Right kidney (tissue), 9 donors: ENCODE data around the gene SLC9A2.
A peak's percentile ranks its signal among the peaks of the same experiment; 100 is the strongest.

Experiments used
- DNase-seq: peaks from one replicate; pipeline ENCODE4 v3.0.0-alpha.2; 2016
- long read RNA-seq, 8 donors: transcript quantifications; one replicate each; lab custom pipeline, GENCODE V29; 2026

Gene SLC9A2, protein sequence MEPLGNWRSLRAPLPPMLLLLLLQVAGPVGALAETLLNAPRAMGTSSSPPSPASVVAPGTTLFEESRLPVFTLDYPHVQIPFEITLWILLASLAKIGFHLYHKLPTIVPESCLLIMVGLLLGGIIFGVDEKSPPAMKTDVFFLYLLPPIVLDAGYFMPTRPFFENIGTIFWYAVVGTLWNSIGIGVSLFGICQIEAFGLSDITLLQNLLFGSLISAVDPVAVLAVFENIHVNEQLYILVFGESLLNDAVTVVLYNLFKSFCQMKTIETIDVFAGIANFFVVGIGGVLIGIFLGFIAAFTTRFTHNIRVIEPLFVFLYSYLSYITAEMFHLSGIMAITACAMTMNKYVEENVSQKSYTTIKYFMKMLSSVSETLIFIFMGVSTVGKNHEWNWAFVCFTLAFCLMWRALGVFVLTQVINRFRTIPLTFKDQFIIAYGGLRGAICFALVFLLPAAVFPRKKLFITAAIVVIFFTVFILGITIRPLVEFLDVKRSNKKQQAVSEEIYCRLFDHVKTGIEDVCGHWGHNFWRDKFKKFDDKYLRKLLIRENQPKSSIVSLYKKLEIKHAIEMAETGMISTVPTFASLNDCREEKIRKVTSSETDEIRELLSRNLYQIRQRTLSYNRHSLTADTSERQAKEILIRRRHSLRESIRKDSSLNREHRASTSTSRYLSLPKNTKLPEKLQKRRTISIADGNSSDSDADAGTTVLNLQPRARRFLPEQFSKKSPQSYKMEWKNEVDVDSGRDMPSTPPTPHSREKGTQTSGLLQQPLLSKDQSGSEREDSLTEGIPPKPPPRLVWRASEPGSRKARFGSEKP
- long read RNA-seq, donor 1, full-length matches to known transcripts, result 1 of 1 reads
- long read RNA-seq, donor 1, partial matches to known transcripts, result 0 of 1 reads
- long read RNA-seq, donor 1, other reads (novel, unspliced or antisense), result 0 of 1 reads
- long read RNA-seq, donor 2, result 0 reads
- long read RNA-seq, donor 3, result 0 reads
- long read RNA-seq, donor 4, result 0 reads
- long read RNA-seq, donor 5, result 0 reads
- long read RNA-seq, donor 6, full-length matches to known transcripts, result 1 of 1 reads
- long read RNA-seq, donor 6, partial matches to known transcripts, result 0 of 1 reads
- long read RNA-seq, donor 6, other reads (novel, unspliced or antisense), result 0 of 1 reads
- long read RNA-seq, donor 7, full-length matches to known transcripts, result 2 of 2 reads
- long read RNA-seq, donor 7, partial matches to known transcripts, result 0 of 2 reads
- long read RNA-seq, donor 7, other reads (novel, unspliced or antisense), result 0 of 2 reads
- long read RNA-seq, donor 8, full-length matches to known transcripts, result 1 of 1 reads
- long read RNA-seq, donor 8, partial matches to known transcripts, result 0 of 1 reads
- long read RNA-seq, donor 8, other reads (novel, unspliced or antisense), result 0 of 1 reads

DNA sequence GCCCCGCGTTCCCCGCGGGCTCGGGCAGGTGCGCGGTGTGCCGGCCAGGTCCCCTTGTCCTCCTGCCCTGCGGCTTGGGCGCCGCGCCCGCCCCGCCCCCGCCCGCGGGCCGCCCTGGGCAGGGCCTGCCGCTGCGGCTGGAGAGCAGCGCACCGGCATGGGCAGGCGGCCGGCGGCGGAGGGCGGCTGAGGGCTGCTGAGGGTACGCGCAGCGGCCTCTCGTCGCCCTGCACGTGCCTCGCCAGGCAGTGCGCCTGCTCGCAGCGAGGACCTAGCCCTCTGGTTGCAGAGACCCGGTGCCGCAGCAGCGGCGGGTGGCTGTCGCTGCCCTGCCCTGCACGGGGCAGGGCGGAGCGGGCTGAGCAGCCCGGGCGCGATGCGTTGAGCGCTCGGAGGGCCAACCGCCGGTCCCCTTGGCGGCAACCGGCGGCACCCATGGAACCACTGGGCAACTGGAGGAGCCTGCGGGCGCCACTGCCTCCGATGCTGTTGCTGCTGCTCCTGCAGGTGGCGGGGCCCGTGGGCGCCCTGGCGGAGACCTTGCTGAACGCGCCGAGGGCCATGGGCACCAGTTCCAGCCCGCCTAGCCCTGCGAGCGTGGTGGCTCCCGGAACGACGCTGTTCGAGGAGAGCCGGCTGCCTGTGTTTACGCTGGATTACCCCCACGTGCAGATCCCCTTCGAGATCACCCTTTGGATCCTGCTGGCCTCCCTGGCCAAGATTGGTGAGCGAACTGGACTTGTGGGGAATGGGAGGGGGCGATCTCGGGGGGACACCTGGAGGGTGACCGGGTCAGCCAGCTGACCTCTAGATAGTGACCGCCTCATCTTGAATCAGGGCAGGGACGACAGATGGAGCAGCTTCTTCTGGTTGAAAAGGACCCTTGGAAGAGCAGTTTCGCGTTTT lies at the start of gene SLC9A2:
TSS of gene SLC9A2 (plus strand) at position 140 of the 906 bp plus-strand sequence. CDS start at position 436, 296 bp downstream.
- peak; percentile 78 for DNase-seq

DNA sequence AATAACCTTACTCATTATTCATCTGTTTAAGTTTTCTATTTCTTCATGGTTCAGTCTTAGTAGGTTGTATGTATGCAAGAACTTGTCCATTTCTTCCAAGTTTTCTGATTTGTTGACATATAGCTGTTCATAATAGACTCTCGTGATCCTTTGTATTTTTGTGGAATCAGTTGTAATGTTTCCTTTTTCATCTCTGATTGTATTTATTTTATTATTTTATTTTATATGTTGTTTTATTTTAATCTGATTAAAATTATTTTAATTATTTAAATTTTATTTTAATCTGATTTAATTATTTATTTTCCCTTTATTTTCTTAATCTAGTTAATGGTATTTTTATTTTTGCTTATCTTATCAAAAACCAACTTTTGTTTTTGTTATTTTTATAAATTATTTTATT lies 43.5 kb upstream of the SLC9A2 start:
- DNase-seq, result no peak

DNA sequence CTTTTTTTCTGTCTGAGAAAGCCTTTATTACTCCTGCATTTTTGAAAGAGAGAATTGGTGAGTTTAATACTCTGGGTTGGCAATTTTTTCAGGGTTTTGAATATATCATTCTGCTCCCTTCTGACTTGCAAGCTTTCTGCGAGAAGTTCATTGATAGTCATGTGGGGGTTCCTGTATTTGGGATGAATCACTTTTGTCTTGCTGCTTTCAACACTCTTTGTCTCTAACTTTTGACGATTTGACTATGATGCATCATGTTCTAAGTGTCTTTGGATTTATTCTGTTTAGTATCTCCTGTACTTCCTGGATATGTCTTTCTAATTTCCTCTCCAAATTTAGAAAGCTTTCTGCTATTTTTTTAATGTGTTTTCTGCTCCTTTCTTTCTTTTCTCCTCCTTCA lies 41.0 kb upstream of the SLC9A2 start:
- no peak for DNase-seq

DNA sequence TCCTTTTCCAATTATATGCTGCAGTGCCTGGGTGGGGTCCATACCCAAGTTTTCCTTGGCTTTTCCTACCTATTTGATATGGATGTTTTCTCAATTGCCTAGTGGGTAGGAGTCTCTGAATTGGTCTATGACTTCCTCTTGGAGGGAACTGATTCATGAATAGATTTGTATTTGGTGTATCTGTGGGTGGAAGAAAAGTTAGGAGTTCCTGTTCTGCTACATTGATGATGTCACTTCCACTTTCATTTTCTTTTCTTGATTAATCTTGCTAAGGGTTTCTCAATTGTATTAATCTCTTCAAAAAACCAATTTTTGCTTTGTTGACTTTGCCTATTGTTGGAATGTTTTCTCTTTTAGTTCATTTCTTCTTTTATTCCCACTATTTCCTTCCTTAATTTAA lies 37.4 kb upstream of the SLC9A2 start:
- DNase-seq, result no peak

DNA sequence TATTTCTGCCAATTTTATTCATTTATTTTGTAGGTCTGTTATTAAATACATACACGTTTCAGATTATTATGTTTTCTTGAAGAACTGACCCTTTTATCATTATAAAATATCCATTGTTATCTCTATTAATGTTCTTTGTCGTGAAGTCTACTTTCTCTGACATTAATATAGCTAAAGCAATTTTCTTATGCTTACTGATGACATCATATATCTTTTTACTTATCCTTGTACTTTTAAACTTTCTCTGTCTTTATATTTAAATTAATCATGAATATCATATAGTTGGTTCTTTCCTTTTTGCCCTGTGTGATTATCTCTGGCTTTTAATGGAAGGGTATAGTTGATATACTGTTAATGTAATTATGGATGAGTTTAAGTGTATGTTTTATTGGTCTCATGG lies 36.5 kb upstream of the SLC9A2 start:
- no peak for DNase-seq

DNA sequence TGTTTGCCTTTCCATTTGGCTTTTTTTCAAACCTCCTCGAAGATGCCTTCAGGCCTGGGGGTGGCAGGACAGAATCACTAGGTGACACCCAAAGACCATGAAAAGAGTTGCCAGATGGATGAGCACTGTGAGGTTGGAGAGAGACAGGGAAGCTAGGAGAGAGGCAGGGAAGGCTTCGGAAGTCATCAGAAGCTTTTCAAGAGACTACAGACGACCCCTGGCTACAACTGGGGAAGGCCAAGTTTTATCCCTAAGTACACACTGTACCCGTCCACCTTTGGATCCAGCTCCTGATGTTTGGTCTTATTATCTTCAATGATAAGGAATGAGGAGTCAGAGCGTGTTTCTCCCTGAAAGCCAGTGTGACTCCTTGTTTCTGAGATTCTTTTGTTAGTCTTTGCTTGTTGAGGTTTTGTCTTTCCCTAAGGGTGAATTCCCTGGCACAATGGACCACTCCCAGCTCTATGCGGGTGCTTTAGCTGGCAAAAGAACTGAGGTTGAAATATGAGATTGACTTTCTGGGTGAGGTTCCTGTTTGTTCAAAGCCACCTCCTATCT lies 33.4 kb upstream of the SLC9A2 start:
- DNase-seq, result no peak

DNA sequence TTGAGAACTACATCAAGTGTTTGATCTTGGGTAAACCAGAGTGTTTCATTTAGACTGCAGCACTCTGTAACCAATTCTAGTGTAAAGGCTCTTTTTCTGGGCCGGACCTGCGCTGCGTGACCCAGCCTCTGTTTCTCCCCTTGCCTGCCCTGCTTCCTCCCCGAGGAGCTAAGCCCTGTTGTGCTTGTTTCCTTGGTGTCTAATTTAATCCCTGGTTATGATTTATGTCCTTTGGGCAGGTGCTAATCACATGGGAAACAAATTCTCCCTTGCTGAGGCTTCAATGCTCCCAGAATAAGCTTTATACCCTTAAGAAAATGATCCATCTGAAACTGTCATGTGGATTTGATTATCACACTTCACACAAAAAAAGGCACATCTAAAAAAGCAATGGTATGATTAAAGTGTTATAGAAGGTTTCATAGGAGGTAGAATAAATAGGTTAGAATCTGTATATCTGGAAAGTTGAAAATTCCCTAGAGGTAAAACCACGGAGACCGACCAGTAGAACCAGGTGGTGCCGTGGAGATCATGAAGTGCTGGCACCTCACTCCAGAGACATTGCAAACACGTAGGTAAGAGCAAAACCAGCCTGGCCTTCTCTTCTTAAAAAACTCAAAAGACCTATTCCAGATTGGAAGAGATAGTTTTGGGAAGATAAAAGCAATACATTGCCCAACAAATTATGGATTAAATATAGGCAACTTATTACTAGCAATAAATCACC lies 31.0 kb upstream of the SLC9A2 start:
- DNase-seq, result no peak

DNA sequence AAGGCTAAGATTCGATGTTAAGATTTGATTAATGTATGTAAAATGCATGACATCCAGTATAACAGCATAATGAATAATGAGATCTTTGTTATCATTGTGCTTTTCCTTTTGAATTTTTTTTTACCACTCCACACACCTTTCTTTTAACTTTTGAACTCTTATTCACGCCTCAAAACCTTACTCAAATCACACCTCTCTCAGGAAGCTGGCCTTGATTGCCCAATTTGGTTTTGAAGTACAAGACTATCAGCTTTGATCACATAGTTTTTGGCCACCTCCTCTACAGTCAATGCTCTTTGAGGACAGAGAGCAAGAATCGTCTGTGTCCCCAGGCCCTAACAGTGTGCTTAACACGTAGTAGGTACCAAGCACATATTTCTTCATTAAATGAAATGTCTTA lies 29.9 kb upstream of the SLC9A2 start:
- DNase-seq, result no peak

DNA sequence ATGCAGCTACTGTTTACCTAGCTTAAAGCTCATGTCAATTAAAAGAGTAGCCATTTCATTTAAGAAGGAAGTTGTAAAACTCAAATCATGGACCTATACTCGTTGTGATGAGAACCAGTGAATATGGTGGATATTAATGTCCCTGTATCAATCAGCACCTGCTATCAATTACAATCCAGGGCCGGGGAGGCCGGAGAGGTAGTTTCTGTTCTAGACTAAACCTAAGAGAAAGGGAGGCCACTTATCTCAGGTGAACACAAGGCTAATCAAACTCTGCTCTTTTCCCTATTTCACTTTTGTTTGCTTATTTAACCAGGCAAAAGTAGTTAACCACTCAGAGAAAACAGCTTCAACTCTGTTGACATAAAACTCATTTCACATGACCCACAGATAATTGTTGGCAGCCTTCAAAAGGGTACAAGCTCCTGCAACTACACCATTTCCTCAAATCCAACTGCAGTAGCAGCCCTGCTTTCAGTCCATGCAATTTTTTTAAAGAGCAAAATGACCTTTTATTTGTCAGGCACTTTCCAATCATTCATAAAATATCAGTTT lies 27.8 kb upstream of the SLC9A2 start:
- DNase-seq, result no peak

DNA sequence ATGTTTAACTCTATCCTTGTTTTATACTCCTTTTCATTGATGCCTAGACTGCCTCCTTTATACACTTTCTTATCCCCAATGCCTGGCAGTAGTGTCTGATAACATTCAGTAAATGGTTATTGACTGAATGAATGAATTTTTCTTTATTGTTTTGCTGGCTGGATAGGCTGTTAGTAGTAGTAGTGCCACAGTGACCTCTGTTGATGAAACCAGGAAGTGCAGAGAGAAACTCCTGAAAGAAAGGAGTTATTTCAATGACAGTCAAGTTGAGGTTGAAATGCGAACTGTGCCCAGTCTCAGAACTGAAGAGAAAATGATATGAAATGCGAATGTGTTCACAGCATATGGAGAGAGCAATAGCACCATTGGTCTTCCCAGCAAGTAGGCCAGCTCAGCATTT lies 26.8 kb upstream of the SLC9A2 start:
- DNase-seq, result no peak

DNA sequence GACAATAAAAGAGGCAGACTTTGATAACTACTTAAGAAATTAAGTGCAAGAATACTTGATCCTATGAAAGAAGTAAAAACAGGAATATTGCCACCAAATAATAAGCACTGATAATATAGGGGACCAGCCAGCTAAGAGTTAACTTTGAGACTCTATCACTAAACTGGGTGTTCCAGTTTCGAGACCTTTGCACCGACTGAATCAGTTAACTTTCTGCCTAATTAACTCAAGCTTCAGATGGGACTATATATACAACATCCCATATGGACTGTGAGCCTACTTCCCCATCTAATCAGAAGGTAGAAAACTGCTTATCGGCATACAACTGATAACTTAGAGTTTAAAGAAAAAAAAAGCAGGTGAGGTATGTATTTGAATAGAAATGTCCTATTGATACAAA lies 25.8 kb upstream of the SLC9A2 start:
- no peak for DNase-seq

DNA sequence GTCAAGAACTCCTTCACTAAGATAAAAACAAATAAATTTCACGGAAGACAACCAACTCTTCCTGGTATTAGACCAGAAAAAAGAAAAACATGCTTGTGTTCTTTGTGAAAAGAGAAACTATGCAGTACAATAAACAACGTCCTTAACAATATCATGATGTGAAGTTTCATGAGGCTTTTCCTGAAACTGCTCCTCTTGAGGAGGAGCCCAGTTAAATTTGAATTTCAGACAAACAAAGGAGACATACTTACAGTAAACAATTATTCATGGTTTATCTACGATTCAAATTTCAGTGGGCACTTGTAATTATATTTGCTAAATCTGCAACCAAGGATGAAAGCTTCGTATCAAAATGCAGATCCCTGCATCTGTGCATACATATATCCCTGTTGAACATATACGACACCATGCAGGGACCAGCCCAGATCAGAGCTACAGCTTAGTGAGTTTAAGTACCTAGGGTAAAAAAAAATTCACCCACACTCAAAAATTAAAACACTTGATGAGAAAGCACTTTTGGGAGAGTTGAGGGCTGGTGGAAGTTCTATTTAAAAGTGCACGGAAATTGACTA lies 24.8 kb upstream of the SLC9A2 start:
- no peak for DNase-seq

DNA sequence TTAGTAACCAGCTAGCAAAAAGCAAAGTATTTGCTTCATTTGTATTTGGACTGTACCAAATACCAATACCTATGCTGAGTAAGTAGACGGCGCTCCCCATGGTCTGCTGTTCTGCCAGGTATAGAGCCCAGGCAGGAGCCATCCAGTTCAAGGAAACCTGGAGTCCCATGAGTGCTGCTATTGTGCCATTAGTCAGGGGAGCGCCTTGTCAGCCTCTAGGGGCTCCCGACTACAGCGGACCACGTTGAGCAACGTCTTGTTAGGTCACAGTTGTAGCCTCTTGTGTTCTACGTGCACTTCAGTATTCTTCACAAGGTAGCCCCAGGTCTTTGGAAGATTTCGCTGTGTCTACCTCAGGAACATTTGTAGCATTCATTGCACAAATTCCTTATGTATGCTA lies 21.6 kb upstream of the SLC9A2 start:
- no peak for DNase-seq

DNA sequence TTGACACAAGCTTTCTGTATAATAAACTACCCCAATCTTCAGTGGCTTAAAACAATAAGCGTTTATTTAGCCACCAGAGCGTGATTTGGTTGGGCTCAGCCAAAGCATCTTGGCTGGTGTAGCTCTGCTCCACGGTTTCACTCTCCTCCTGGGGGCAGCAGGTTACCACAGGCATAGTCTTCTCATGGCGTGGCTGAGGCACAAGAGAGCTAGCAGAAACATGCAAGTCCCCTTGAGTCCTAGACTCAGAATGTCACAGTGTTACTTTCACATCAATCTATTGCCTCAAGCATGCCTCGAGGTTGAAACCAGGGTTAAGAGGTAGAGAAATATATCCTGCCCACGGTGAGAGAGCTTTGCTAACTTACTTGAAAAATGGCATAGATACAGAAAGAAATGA lies 19.9 kb upstream of the SLC9A2 start:
- DNase-seq, result no peak

DNA sequence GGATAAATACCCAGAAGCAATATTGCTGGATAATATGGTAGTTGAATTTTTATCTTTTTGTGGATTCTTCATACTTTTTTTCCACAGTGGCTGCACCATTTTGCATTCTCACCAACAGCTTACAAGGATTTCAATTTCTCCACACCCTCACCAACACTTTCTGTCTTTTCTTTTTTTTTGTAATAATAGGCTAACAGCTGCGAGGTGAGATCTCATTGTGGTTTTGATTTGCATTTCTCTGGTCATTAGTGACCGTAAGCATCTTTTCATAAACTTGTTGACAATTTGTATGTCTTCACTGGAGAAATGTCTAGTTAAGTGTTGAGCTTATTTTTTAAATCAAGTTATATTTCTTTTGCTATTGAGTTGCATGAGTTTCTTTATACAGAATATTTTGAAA lies 17.6 kb upstream of the SLC9A2 start:
- DNase-seq, result no peak

DNA sequence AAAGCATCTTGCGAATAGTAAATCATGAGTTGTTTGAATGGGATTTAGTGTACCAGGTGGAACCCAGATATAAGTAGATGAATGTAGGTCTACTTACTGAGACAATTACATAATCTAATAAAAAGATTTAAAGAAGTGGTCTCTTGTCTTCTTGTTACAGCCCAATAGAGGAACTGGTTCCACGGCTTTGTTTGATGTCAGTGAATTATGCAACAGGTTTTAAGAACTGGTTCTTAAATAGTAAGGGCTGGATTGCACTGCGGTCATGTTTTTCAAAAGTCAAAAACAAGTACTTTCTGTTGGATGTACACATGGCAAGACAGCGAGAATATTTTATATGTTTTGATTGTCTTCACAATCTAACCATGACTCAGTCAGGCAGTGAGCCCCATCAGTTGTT lies 15.4 kb upstream of the SLC9A2 start:
- no peak for DNase-seq

DNA sequence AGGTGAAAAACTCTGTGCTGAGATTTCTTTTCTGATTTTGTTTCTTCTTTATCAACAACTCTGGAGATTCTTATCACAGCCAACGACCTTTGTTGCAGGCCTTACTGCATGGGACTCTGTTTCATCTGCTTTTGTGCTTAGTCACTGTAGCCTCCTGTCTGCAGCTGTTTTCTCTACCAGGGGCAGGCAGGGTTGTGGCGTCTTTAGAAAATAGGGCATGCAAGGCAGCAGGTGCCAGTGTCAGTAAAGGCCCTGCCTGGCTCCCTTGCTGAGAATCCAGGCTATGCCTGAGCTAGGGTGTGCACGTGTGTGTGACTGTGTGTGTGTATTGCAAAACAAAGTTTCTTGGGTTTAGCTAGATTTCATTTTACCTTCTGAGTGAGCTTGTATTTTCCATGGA lies 14.6 kb upstream of the SLC9A2 start:
- DNase-seq, result no peak

DNA sequence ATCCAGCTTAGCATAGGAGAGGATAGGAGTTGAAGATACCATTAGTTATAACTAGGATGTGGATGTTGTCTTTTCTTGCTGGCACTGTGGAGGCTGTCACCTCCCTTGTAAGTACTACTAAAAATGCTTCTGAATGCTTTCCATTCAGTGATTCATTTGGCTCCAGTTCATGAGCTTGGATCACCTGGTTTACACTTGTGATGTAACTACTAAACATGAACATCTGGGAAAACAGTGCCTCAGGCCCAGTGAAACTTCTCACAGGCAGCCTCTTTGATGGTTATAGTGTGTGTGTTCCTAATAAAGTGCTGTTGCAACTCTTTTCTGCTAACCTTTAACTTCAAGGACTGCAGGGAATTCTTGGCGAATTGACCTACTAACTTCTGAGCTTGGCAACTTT lies 13.0 kb upstream of the SLC9A2 start:
- DNase-seq, result no peak

DNA sequence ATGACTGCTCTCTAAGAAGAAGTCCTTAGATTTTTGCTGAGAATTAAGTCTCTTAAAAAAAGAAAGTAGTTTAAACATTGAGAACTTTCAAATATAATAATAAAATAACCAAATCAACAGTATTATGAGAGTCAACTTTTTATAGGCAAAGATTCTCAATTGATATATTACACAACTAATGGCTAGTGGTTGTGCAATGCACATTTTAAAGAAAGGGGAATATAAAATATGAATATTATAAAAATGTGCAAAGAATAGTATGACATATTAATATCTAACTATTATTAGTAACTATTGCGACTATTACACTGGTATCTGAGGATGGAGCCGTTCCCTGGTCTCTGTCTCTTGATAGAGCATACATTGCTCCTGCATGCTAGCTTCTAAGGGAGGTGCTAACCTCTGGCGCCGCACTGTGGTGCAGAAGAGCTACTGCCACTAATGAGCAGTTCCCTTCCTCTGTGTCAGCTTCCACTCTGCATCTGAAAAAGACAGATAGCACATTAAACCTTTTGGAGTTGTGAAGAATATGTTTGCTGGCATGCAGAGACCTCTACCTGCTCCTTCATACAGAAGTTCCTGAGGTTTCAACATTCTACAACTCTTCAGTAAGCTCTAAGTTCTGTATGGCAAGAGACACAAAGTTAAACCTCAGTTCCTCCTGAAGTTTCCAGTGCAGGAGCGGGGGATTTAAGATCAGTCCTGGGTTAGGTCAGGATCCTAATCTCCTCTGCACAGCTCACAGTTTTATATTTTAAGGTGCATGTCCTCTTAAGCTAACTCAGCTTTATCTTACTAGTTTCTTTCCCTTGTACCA lies 3.5 kb upstream of the SLC9A2 start:
- DNase-seq, result peak; percentile 21
